CD4-positive, alpha-beta T cell treated with Interleukin-15 for 1 hour (primary cell): ENCODE results near the gene CAGE1.

Source experiments
- DNase-seq: peaks from one replicate; pipeline ENCODE4 v3.0.0-alpha.2; 2020

Gene CAGE1

DNA sequence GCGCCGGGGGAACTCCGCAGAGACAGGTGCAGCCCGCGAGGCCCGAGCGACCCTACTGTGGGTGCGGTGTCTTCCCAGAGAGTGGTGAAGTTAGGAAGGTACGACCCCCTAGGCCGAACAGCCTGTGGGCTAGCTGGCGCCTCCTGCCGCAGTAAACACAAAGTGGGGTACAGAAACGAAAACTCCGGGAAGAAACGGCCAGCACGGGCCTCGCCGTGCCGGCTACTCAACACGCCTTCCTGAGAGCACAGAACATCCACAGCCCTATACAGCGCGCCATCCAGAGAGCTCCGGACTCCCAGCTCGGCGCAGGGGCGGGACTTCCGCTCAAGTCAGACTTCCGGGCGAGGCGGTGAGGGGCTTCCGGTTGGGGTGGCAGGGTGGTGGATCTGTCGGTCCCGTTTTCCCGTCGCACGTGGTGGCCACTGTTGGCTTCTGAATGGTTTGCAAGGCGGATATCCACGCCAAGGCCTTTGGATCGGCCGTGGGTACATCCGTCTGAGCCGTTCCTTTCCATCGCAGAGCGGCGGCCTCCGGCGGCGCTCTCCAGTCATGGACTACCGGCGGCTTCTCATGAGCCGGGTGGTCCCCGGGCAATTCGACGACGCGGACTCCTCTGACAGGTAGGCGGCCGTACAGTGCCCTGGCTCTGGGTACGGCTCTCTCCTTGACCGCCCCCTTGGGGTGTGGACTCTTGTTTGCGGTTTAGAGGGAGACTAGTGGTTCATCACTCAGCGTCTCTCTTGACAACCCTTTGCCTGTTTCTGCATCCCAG is at the start of gene CAGE1, which contains the start of gene RIOK1:
CAGE1 (minus strand) TSS at position 292 of the 775 bp plus-strand sequence. CDS start 2,569 bp downstream, outside the sequence.
RIOK1 (plus strand) TSS at position 358 of the 775 bp plus-strand sequence; CDS start at position 553, 195 bp downstream.
- DNase-seq: peak; percentile 95

DNA sequence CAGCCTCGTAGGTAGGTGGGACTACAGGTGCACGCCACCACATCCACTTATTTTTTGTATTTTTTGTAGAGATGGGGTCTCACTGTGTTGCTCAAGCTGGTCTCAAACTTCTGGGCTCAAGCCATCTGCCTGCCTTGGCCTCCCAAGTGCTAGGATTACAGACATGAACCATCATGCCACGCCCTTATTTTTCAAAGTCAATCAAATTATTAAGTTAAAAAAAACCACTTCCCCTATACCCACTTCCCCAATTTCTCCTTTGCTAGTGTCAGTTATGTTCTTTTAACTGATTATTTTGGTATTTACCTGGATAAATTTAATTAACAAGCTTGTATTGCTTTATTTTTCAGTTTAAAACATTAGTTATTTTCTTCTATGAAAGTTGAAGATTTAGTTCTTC is 49.7 kb upstream of the CAGE1 start:
- no peak for DNase-seq

DNA sequence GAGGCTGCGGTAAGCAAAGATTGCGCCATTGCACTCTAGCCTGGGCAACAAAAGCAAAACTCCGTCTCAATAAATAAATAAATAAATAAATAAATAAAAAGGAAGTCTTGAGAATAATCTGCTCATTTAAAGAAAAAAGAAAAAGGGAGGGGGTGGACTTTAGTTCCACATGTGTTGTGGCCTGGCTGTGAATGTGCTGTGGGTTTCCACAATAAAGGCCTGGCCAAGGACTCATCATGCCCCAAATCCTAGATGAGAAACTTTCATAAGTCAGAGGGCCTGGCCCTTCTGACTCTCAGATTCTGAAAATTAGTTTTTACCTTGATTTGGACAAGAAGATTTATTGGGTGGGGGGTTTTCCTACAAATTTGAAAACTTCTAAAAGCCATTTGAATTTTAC is 48.5 kb upstream of the CAGE1 start:
- DNase-seq: no peak

DNA sequence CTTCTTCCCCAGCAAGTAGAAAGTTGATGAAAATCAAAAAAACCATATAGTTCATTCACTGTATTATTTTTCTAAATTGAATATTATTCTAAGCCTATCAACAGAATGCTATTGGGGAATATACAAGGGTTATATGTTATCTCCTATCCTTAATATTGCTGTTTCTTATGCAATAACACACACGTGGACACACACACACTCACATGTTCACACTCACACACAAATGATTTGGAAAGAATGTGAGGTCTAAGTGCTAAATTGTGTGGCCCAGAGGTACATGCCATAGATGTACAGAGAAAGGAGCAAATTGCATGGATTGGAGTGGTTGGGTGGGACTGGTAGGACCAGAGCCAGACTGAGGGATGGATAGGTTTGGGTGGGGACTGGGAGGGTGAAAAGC is 45.1 kb upstream of the CAGE1 start:
- no peak for DNase-seq

DNA sequence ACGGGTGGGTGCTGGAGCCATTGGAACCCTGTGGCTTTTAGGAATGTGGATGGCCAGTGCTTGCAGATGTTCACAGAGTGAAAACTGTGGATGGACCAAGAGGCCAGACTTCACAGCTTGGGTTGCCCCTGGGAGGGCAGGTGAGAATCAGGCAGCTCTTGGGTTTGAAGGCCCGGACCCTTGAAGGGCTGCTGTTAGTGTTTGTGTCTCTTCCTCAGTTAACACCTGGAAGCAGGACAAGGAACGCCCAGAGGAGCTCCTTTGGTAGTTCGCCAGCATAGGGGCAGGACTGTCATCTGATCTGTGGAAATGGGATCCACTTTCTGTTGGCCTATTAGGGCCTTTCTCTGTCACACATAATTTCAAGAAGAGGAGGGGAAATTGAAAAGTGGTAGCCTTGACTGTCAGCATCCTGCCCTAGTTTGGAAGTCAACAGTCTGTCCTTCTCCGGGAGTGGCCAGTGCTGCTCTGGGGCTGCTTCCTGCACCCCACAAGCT is 43.6 kb upstream of the CAGE1 start:
- DNase-seq: no peak

DNA sequence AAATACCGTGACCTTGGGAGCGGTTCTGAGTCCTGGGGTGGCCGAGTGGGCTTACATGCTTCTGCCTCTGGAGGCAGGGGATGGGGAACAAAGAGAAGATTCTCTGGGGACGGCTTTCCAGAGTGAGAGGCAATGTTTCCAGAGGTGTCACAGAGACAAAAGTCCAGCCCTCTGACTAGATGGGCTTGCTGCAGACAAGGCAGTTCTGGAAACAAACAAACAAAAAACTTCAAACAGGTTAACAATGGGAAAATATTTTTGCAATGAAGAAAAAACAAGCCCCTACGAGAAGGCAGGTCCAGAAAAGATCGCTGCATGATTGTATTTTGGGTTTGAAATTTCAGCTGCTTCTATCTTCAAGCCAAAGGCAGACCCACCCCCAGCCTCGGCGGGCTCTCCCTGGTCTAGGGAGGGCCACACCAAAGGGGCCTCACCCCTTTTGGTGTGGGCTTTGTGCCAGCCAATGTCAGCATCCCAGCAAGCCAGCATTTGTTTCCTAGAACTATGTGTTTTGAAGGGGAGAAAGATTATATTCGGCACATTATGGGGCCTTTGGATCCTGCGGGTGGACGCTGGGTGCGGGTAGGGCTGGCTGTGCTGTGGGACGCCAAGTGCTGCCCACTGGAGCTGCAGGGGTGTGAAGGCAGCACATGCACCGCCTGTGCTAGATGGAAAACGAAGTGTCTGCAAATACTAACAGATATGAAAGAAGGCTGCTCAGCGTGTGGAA is 43.0 kb upstream of the CAGE1 start:
- no peak for DNase-seq

DNA sequence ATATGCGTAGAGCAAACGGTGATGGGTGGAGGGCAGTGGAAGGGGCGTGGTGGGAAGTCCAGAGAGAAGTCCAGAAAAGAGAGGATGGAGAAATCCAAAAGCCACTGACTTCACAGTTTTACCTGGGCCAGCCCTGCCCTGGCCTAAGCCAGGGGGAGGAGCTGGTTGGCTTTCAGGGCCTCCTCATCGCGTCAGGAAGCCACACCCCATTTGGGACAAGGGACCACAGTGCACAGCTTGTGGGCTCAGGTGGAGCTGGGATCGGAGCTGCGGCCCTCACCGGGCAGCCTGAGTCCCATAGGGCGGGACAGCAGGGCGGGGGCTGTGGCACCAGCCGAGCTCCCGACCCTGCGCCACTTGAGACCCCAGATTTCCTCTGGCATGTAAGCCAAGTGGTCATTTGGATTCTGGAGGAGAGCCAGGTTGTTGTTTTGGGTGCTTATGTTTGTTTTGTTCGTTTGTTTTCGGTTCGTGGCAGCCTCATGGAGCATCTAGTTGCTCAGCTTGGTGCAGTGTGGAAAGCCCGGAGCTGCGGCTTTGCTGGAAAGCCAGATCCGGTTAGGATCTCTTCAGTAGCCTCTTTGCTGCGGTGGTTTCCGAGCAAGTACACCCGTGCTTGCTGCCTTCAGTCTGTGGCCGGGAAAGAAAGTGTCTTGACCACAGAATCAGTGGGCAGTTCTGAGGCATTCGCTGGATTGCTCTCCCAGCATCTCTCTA is 42.3 kb upstream of the CAGE1 start:
- DNase-seq: no peak

DNA sequence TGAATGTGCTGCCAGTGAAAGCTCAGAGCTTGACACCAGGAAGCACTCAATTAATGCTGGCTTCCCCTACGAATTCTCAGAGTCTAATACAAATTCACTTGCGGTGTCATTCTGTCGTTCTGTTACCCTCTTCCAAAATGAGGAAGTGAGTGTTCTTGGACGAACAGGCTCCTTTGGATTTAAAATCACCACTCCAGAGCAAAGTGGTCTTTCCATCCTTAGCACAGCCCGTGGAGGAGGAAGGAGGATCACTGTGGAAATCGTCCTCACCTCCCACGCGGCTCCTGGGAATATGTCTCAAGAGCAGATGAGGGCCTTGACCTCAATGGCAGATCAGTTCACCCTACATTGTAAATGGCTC is 41.8 kb upstream of the CAGE1 start:
- no peak for DNase-seq

DNA sequence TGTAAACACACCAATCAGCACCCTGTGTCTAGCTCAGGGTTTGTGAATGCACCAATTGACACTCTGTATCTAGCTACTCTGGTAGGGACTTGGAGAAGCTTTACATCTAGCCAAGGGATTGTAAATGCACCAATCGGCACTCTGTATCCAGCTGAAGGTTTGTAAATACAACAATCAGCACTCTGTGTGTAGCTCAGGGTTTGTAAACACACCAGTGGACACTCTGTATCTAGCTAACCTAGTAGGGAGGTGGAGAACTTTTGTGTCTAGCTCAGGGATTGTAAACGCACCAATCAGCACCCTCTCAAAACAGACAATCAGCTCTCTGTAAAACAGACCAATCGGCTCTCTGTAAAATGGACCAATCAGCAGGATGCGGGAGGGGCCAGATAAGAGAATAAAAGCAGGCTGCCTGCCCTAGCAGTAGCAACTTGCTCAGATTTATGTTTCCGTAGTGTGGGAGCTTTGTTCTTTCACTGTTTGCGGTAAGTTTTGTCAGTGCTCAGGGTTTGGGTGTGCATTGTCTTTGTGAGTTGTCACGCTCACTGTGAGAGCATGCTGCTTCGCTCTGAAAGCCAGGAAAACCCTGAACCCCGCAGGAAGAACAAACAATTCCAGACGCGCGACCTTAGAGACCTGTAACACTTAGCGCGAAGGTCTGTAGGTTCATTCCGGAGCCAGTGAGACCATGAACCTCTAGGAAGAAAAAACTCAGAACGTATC is 37.1 kb upstream of the CAGE1 start:
- no peak for DNase-seq

DNA sequence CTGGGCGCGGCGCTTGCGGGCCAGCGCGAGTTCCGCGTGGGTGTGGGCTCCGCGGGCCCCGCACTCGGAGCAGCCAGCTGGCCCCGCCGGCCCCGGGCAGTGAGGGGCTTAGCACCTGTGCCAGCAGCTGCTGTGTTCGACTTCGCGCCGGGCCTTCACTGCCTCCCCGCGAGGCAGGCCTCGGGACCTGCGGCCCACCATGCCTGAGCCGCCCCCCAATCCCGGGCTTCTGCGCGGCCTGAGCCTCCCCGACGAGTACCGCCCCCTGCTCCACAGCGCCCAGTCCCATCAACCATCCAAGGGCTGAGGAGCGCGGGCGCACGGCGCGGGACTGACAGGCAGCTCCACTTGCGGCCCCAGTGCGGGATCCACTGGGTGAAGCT is 36.3 kb upstream of the CAGE1 start:
- no peak for DNase-seq

DNA sequence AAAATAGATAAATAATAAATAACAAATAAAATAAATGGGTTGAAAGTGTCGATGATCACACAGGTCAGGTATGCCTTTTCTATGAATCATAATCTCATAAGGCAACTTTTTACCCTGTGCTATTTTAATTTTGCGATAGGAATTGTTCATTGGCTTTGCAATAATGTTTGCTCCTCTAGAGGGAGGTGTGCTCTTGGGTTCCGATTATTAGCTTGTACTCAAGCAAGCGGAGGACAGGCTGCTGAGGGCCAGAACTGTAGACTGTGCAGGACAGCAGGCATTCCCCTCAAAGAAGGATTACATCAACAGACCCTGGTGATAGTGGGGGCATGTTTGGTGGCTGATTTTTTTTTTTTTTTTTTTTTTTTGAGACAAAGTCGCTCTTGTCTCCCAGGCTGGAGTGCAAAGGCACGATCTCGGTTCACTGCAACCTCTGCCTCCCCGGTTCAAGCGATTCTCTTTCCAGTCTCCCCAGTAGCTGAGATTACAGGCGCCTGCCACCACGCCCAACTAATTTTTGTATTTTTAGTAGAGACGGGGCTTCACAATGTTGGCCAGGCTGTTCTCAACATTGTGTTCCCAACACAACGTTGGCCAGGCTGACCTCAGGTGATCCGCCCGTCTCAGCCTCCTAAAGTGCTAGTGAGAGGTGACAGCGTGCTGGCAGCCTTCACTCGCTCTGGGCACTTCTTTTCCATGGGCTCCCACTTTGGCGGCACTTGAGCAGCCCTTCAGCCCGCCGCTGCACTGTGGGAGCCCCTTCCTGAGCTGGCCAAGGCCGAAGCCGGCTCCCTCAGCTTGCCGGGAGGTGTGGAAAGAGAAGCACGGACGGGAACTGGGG is 35.6 kb upstream of the CAGE1 start:
- DNase-seq: no peak

DNA sequence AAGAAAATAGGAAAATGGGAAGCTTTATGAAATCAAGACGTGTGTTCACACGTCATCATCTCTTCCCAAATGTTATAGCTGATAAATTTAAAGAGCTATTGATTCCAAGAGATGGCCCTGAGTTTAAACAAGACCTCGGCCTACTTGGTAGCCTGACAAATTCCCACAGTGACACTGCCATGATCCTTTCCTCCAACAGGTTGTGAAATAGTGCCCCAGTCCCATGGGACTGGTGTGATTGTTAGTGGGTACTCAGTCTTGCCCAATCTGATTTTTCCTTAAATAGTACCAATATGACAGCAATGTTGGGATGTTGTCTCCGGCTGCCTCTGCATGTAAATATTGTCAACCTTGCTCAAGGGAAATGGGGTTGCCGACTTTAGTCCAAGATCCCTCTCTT is 34.5 kb upstream of the CAGE1 start:
- DNase-seq: no peak

DNA sequence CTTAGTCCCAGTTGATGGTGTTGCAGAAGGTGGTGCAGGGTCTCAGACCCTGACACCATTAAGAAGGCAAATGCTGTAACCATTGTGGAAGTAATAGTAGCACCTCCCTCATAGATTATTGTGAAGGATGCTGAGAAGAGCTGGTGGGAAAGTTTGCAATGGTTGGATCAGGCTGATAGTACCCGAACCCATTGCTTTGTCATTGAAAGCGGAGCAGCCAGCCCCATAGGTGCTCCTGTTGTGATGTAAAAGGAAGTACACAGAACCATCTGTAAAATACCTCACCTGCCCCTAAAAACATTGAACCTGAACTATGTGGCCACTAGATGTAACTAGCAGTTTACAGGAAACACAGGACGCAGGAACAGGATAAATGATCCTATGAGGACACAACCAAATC is 31.5 kb upstream of the CAGE1 start:
- DNase-seq: no peak

DNA sequence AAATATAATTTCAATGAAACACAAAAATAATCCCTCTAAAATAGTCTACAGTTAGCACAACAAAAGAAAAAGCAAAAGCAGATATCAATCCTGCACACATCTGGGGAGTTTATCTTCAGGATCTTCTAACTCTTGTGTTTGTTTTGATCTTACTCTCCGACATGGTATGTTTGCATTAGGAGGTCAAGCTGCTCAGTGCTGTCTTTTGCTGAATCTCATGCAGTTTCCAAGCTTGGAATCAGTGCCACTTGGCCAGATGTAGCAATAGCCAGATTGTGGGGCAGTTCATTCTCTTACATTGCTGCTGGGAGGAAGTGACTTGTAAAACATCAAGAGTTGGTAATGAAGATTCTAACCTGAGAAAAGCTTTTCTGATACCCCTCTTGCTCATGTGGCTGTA is 29.5 kb upstream of the CAGE1 start:
- no peak for DNase-seq

DNA sequence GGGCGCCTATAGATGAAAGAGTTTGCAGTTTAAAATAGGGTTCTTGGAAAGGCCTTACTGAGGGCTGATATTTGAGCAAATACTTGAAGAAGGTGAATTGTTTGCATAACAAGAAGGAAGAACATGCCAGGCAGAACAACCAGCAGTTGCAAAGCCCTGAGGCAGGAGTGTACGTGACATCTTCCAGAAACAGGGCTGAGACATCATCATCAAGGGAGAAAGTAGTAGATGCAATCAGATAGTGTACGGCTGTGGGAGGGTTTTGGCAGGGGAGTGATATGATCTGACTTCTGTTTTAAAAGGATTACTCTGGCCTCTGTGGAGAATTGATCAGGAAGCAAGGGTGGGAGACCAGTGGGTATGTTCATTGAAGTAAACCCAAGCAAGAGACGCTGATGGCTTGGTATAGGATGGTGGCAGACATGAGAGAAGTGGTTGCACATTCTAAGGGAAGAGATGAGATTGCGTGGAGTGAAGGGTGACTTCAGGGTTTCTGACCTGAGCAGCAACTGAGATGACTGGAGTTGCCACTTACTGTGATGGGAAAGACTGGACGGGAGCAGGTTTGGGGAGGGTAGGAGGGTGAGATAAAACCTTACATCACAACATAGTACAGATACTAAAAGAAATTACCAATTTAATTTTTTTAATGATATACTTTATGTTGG is 28.8 kb upstream of the CAGE1 start:
- DNase-seq: no peak

DNA sequence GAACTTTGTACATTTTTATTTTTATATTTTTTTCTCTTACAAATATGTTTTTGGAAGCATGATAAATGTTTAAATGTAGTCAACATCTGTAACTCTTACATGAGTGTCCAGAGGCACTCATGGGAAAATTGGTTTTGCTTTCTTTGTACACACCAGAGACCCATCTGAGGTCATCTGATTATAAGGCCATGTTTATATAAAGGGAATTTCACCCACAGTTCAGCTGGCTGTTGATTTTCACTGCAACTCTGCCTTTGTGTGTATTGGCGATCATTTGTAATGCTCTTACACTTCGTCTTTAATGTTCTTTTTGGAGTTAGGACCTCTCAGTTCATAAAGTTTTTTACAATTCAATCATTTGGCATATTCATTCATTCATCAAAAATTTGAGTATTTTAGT is 28.1 kb upstream of the CAGE1 start:
- no peak for DNase-seq

DNA sequence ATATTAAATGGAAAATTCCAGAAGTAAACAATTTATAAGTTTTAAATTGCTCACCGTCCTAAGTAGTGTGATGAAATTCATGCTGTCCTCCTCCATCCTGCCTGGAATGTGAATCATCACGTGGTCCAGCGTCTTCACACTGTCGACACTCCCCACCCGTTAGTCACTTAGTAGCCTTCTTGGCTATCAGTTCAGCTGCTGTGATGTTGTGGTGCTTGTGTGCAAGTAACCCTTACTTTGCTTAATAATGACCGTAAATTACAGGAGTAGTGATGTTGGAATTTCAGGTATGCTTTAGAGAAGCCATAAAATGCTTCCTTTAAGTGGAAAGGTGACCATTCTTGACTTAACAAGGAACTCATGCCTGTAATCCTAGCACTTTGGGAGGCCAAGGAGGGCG is 25.3 kb upstream of the CAGE1 start:
- DNase-seq: no peak

DNA sequence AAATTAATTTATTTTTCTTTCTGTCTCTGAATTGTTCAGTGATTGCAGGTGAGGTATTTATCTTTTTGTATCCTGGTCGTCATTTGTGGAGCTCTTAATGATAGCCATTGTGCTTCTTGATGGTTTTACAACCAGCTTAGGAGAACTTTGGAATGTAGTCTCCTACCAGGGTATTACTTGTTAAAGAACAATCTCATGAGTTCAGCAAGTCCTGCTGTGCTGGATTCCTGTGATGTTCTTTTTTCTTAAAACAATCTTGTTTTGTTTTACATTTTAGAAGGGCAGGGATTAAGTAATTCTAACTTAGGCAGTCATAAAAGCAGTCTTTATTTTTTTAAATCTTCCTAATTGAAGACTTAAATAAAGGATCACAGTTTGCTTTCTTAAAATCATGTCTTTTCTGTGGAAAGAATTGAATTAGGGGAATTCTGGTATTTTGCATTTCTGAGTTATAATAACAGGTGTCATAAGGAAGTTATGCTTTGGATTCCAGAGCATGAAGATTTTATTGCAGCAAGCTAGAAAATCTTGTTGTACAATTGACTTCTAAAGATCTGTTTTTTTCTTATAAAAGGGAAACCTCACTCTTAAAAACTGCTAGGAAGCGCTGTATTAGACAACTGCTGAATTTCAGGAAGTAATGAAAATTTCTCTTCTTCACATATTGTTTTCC is 23.7 kb upstream of the CAGE1 start:
- DNase-seq: no peak

DNA sequence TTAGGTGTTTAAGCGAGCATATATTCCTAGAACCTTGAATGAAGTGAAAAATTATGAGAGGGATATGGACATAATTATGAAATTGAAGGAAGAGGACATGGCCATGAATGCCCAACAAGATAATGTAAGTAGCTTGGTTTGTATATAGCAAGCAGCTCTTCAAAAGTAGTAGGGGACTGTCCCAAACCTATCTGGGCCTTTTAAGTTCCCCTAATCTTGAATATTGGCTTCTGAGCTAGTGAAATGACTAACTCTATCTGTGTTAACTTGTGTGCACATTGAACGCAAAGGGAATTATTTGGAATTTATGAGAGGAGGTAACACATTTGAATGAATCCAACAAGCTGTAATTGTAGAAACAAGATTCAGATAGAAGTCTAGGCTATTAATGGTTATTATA is 21.8 kb upstream of the CAGE1 start:
- DNase-seq: no peak

DNA sequence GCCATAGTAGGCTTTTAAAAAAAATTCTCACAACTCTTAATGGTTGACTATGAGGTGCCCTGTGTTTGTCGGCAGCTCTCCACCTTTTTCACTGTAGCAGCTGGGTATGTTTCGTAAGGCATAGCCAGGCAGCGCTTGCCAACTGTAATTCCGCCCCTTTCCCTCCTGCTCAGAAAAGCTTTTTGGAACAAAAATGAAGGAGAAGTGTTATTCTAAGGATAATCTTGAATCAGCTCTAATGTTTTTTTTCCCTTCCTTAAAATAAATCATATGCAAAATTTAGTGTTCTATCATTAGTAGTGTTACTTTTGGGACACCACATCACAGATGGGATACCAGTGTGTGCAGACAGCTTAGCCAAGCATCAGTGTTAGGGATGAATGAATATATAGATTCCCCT is 21.3 kb upstream of the CAGE1 start:
- no peak for DNase-seq

DNA sequence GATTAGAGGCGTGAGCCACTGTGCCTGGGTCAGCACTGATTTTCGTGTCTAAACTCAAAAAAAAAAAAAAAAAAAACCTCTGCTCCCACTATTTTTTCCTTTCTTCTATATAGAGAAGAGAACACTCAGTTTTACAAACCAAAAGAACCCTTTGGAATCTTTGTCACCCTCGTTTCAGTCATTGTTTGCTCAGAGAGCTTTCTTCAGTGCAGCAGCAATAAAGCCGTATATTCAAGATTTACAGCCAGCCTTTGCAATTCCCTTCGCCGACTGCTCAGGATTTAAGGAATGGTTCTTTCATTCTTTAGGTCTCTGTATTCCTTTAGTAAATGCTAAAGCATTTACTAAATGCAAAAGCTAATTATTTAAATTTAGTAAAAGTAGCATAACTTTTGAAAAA is 20.2 kb upstream of the CAGE1 start:
- DNase-seq: no peak
